HepG2 (cell line): ENCODE measurements around the gene CLUH. TPM values are rescaled to one million over a fixed set of nuclear protein-coding genes. Genes with fewer than 3 reads are reported as not detected.

Experiments used
- ATAC-seq: fragments of 200-7000 bp; cut with Tn5 transposase; 3 replicates; pipeline ENCODE4 v1.9.1; 2020; ENCODE audit warnings: mild to moderate bottlenecking, moderate library complexity
- BruUV-seq: library from RNA; stranded (reverse); fragments of 400-500 nt; replicated peaks from 2 replicates; lab custom pipeline; 2021; lab: Mats Ljungman, UMichigan
- CTCF ChIA-PET: fragments of 300-600 bp; formaldehyde crosslinking; extraction: SDS; loops from one replicate; lab custom pipeline; 2021; ENCODE audit warnings: low total read pairs, inconsistent platforms, low intra/inter-chr PET ratio; lab: Yijun Ruan, JAX
- POLR2A ChIA-PET: fragments of 350-600 bp; sonication (Branson Sonifier 250); formaldehyde crosslinking; loops from one replicate; lab custom pipeline; 2020; ENCODE audit warnings: antibody characterized with exemption, inconsistent platforms; lab: Yijun Ruan, JAX
- DNase-seq: peaks from one replicate; pipeline ENCODE4 v3.0.0-alpha.2; 2015; ENCODE audit warnings: low spot score
- FAIRE-seq: peaks from 3 replicates; lab custom pipeline; 2011; peaks lifted over from hg19 to GRCh38; lab: Jason Lieb, UNC
- H2AFZ ChIP-seq: one replicate; pipeline ENCODE4 v1.6.1; 2011; ENCODE audit warnings: low read length, inconsistent platforms
- H3K27ac ChIP-seq: fragments of 300-600 bp; 3 replicates; pipeline ENCODE4 v1.8.0; 2011; ENCODE audit warnings: mixed run types, mild to moderate bottlenecking, mixed read lengths, low read length, inconsistent platforms; ENCODE audit not compliant: insufficient read depth; ENCODE audit errors: extremely low read length
- H3K27me3 ChIP-seq, 2 experiments: fragments of 200-600 bp in 1 of 2; 2 replicates in 1 of 2; 3 replicates in 1 of 2; pipeline versions ENCODE4 v1.6.0 to v1.8.0; 2011; ENCODE audit warnings: low read length in 2 of 2, mild to moderate bottlenecking in 2 of 2, moderate library complexity in 2 of 2, inconsistent platforms in 1 of 2; ENCODE audit not compliant: insufficient read depth in 2 of 2, control insufficient read depth in 1 of 2
- H3K36me3 ChIP-seq, 2 experiments: fragments of 200-600 bp in 1 of 2; replicated peaks in 1 of 2; 2 replicates in 1 of 2; 3 replicates in 1 of 2; pipeline versions ENCODE4 v1.5.1 to v1.8.0; 2011; ENCODE audit warnings: low read length in 2 of 2, inconsistent platforms in 1 of 2; ENCODE audit not compliant: insufficient read depth in 2 of 2, control insufficient read depth in 1 of 2
- H3K4me1 ChIP-seq: 2 replicates; pipeline ENCODE4 v1.5.1; 2012; ENCODE audit warnings: low read length, inconsistent platforms; ENCODE audit not compliant: insufficient read depth
- H3K4me2 ChIP-seq: 2 replicates; pipeline ENCODE4 v1.6.0; 2011; ENCODE audit warnings: low read depth, low read length, inconsistent platforms
- H3K4me3 ChIP-seq, 3 experiments: fragments of 200-600 bp in 1 of 3; sonication (generic), shearing (Covaris generic) in 1 of 3; replicated peaks in 1 of 3; 2 replicates each; pipeline ENCODE4 v1.5.1; 2011 to 2016; ENCODE audit warnings: low read length in 3 of 3, inconsistent platforms in 2 of 3, low read depth in 2 of 3, mild to moderate bottlenecking in 2 of 3, control low read depth in 1 of 3, mixed read lengths in 1 of 3; ENCODE audit not compliant: insufficient read depth in 1 of 3
- H3K79me2 ChIP-seq: one replicate; pipeline ENCODE4 v1.6.1; 2011; ENCODE audit warnings: low read length, inconsistent platforms; ENCODE audit not compliant: insufficient read depth
- H3K9ac ChIP-seq: 2 replicates; pipeline ENCODE4 v1.6.0; 2011; ENCODE audit warnings: mild to moderate bottlenecking, low read depth, low read length, inconsistent platforms; ENCODE audit not compliant: insufficient read depth
- H3K9me3 ChIP-seq: 2 replicates; pipeline ENCODE4 v1.5.1; 2012; ENCODE audit warnings: mild to moderate bottlenecking, low read length
- H4K20me1 ChIP-seq: 2 replicates; pipeline ENCODE4 v1.6.0; 2011; ENCODE audit warnings: inconsistent platforms, mild to moderate bottlenecking, low read length, moderate library complexity; ENCODE audit not compliant: insufficient read depth
- AGO2 ChIP-seq: fragments of 200-400 bp; formaldehyde crosslinking; optimal IDR thresholded peaks from 2 replicates; pipeline ENCODE3; 2017; ENCODE audit warnings: mild to moderate bottlenecking, low read depth, low read length, moderate library complexity
- ARNT ChIP-seq: fragments of 450-650 bp; IDR thresholded peaks from 2 replicates; pipeline ENCODE4 v1.6.1; 2017
- GZF1 ChIP-seq: sonication (generic); formaldehyde crosslinking; IDR thresholded peaks from 2 replicates; pipeline ENCODE4 v1.5.1; 2020; ENCODE audit warnings: mild to moderate bottlenecking, missing genetic modification reagents
- POLR2A ChIP-seq, 2 experiments: IDR thresholded peaks; 2 replicates each; pipeline ENCODE4 v1.6.1; 2011; ENCODE audit warnings: low read depth in 2 of 2, low read length in 2 of 2, mild to moderate bottlenecking in 1 of 2, moderate library complexity in 1 of 2; ENCODE audit not compliant: insufficient read depth in 1 of 2
- RBM22 ChIP-seq: fragments of 200-400 bp; formaldehyde crosslinking; optimal IDR thresholded peaks from 2 replicates; pipeline ENCODE3; 2017; ENCODE audit warnings: mild to moderate bottlenecking, low read length, moderate library complexity
- WGBS: methylation state at CpG from one replicate; pipeline ENCODE4 v1.1.6; 2017; ENCODE audit warnings: low lambda C conversion rate; 5-methylcytosine and 5-hydroxymethylcytosine counted together
- in situ Hi-C: cut with HindIII; loops from 2 replicates; pipeline ENCODE4 v1.10.0; 2017; ENCODE audit warnings: low pct_unique_long_range_greater_than_20kb; ENCODE audit not compliant: extremely low pct_ligation_motif_present
- intact Hi-C: fragments of 100-400 bp; cut with micrococcal nuclease; formaldehyde crosslinking; loops from one replicate; pipeline ENCODE4 v1.10.0; 2022; ENCODE audit not compliant: unreplicated experiment
- polyA plus RNA-seq, 8 experiments: library from polyadenylated mRNA; depleted of rRNA in 3 of 8; stranded (reverse) in 7 of 8; unstranded in 1 of 8; fragments of >200 nt; fragmentation: Illumina TruSeq in 4 of 8; extraction: Trizol in 4 of 8; gene quantifications; 2 replicates each; pipeline versions ENCODE4 v1.2.1 to v1.2.3, GENCODE V29; 2011 to 2016; ENCODE audit warnings: low read depth in 4 of 8, missing spikeins in 1 of 8, mixed read lengths in 1 of 8; ENCODE audit not compliant: insufficient read depth in 1 of 8
- total RNA-seq, 5 experiments: library from RNA; depleted of rRNA; stranded (reverse); fragments of >200 nt; fragmentation: Illumina TruSeq; extraction: Trizol; gene quantifications; 2 replicates each; pipeline ENCODE4 v1.2.3, GENCODE V29; 2016; ENCODE audit warnings: low read depth in 1 of 5

CLUH gene
- total and polyA plus RNA-seq, 2 of the 13 experiments (the other 11 are each of a cell fraction or from before 2014, with no cell fraction given), result 30.9 to 60.5 TPM

- no peak for TF ChIP-seq GZF1 (CRISPR knock-in tag)
Observed at GRCh38 chr17:2694381-2695242, 17.0 kb downstream of the CLUH start (continued).

GRCh38 chr17:2693561-2694380 is 17.8 kb downstream of the CLUH start:
- DNase-seq (no peak), ATAC-seq (no peak), FAIRE-seq (no peak)
- no peak overlapping the region for H2AFZ ChIP-seq
- no peak overlapping the region for H3K4me3 ChIP-seq
- POLR2A ChIA-PET, result interaction anchor here (1.0 kb wide), 1 partner anchor 17 kb away, joined by 6 read pairs; no protein-coding TSS in a partner anchor
- no peak overlapping the region for H3K4me2 ChIP-seq
- H3K36me3 ChIP-seq, result peaks cover 41 to 58% of the 10 kb centered on the region in 2 experiments; a peak in 4 of 5 replicates
- H3K27ac ChIP-seq, result no peak overlapping the region
- CTCF ChIA-PET, result no interaction called here
- TF ChIP-seq AGO2 (peak; percentile 90), POLR2A (IDR thresholded peaks at IDR 0.05; ENCODE audit: insufficient read depth in 1 of 2, low read depth in 2 of 2, low read length in 2 of 2) (0 out of 4 replicates have a peak, but pooled peaks of 1 of the 2 experiments have one; percentile 4), RBM22 (peak; percentile 60), ARNT (no peak)
- in situ Hi-C loops (no loop called here), intact Hi-C loops (no loop called here)
- H3K4me1 ChIP-seq, result no peaks in the 10 kb centered on the region
- WGBS, result 97% methylated on average over 15 of the region's 37 CpGs
- H3K9ac ChIP-seq, result no peak overlapping the region
- peaks cover 6% of the 10 kb centered on the region; the same call in 1 of the 2 replicates for H4K20me1 ChIP-seq
- no peaks in the 10 kb centered on the region for H3K27me3 ChIP-seq
- no peaks in the 10 kb centered on the region for H3K9me3 ChIP-seq
- BruUV-seq, result no TSS peak
- H3K79me2 ChIP-seq, result no peaks in the 10 kb centered on the region
